HG02610 (cell line): Measurements from ENCODE around the gene CDC42.
"Not testable (repeated sequence)": the region's sequence is repeated elsewhere in the genome, so short reads cannot be mapped to it uniquely, and the experiment has no call there.

Source experiments
- ATAC-seq: cut with Tn5 transposase; IDR thresholded peaks from one replicate; pipeline ENCODE4 v1.9.1; 2021; ENCODE audit warnings: mild to moderate bottlenecking, moderate library complexity; ENCODE audit not compliant: unreplicated experiment

Gene CDC42

DNA sequence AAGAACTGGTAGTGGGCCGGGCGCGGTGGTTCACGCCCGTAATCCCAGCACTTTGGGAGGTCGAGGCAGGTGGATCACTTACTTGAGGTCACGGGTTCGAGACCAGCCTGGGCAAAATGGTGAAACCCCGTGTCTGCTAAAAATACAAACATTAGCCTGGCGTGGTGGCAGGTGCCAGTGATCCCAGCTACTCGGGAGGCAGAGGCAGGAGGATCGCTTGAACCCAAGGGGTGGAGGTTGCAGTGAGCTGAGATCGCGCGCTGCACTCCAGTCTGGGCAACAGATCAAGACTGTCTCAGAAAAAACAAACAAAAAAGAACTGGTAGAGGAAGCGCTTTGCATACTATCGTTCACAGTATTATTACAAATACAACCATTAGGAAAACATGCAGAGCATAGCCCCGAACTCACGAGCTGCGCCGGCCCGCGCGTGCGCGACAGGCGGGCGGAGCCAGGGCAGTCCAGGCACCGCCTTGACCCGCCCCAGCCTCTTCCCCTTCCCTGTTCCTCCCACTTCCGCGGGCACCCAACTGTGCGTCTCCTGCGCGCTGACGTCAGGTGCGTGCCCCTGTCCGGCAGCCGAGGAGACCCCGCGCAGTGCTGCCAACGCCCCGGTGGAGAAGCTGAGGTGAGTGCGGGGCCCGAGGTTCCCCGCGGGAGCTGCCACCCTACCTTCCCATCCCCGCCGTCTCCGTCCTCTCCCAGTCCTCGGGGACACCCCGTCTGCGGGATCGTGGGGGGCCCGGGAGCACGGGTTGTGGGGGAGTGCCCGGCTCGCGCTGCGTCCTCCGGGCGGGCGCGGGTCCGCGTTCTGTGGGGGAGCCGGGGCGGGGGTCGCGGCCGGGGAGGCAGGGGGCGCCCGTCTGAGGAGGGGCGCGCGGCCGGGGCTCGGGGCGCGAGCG is at the start of gene CDC42:
CDC42 (plus strand) TSS at position 595 of the 902 bp plus-strand sequence. CDS start 25,770 bp downstream, outside the sequence.
- ATAC-seq, result peak; percentile 80

DNA sequence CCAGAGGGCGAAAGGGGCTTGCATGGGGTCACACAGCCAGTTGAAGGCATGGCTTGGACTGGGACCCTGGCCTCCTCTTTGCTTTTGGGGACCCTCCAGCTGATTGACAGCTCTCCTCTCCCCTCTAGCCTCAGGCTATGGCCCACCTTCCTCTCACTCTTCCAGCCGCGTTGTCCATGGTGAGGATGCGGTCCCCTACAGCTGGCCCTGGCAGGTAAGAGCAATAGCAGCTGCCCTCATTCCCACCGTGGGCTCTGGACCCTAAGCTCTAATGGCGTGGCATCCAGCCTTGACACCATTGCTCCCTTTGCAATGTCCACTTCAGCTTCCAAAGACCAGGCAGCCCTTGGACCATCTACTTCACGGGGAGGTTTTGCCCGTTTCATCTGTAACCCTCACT is 49.6 kb upstream of the CDC42 start:
- not testable (repeated sequence) for ATAC-seq

DNA sequence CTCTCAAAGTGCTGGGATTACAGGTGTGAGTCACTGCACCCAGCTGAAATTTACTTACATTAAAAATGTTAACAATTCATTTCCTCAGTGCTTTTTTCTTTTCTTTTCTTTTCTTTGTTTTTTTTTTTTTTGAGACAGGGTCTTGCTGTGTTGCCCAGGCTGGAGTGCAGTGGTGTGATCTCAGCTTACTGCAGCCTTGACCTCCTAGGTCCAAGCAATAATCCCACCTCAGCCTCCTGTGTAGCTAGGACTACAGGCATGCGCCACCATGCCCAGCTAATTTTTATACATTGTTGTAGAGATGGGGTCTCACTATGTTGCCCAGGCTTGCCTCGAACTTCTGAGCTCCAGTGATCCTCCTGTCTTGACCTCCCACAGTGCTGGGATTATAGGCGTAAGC is 48.5 kb upstream of the CDC42 start:
- ATAC-seq, result not testable (repeated sequence)

DNA sequence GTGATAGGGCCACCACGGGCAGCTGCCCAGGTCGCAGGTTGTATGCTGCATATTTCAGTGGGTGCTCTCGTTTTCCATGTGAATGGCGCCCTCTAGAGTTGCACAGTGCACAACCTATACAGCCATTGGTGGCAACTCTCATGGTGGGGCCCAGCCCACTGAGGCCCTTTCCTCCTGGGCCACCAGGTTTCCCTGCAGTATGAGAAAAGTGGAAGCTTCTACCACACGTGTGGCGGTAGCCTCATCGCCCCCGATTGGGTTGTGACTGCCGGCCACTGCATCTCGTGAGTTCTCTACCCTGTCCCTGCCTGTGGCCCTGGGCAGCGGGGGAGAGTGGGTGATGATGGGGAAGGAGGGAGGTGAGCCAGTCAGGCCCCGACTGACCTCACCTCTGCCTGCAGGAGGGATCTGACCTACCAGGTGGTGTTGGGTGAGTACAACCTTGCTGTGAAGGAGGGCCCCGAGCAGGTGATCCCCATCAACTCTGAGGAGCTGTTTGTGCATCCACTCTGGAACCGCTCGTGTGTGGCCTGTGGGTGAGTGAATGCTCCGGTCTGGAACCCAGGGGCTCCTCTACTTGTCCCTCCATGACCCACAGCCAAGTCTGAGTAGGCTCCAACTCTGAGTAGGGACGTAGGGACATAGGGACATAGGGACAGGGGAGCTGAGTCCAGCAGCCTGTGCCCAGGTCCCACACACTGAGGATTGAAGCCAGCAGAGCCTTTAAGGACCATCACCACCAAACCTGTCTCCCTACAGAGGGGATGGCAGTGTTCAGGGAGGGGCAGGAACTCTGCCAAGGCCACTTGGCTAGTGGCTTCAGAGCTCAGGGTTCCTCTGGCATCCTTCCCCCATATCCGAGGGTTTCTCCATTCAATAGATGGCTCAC is 47.0 kb upstream of the CDC42 start:
- ATAC-seq, result not testable (repeated sequence)

DNA sequence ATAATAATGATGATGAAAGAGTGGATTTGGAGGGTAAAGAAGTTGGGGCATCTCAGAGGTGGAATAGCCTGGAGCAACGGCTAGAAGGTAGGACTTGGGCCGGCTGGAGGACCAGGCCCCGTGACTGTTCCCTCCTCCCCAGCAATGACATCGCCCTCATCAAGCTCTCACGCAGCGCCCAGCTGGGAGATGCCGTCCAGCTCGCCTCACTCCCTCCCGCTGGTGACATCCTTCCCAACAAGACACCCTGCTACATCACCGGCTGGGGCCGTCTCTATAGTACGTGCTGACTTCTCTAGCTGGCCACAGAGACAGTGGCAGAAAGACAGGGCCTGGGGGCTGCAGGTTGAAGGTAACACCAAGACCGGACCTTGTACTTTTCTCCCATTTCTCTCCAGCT is 45.8 kb upstream of the CDC42 start:
- ATAC-seq, result not testable (repeated sequence)

DNA sequence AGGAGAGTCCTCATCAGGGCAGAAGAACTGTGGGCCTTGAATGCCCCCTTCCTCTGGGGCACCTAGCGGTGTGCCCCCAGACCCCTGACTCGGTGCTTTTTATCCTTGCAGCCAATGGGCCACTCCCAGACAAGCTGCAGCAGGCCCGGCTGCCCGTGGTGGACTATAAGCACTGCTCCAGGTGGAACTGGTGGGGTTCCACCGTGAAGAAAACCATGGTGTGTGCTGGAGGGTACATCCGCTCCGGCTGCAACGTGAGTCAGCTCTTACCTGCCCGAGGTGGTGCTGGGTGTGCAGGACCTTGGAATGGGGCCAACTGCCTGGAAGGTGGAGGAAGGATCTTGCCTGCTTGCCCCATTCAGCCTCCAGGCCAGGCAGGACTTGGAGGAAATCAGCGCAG is 45.2 kb upstream of the CDC42 start:
- not testable (repeated sequence) for ATAC-seq

DNA sequence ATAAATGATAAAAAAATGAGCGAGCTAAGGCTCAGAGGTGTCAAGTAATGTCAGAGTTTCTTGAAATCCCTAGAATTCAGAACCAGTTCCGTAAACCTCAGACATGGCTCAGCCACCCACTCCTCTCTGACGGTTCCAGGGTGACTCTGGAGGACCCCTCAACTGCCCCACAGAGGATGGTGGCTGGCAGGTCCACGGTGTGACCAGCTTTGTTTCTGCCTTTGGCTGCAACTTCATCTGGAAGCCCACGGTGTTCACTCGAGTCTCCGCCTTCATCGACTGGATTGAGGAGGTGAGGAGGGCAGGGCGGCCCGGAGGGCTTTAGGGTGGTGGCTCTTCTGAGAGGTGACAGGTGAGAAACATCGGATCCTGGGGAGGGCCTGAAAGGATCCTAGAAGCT is 42.9 kb upstream of the CDC42 start:
- ATAC-seq, result not testable (repeated sequence)

DNA sequence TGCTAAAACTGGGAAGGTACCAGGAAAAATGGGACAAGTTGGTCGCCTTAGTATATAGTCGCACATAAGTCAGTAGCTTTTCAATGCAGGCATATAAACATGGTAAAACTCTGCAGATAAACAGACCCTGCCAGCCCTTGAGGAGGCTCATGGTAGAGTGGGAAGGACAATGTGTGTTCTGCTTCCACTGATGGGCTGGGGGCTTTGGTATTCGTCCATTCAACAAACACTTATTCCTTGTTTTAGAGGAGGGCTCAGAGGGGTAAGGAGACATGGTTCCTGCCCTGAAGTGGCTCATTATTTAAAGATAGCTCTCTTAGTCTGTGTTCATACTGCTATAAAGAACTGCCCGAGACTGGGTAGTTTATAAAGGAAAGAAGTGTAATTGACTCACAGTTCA is 39.8 kb upstream of the CDC42 start:
- not testable (repeated sequence) for ATAC-seq

DNA sequence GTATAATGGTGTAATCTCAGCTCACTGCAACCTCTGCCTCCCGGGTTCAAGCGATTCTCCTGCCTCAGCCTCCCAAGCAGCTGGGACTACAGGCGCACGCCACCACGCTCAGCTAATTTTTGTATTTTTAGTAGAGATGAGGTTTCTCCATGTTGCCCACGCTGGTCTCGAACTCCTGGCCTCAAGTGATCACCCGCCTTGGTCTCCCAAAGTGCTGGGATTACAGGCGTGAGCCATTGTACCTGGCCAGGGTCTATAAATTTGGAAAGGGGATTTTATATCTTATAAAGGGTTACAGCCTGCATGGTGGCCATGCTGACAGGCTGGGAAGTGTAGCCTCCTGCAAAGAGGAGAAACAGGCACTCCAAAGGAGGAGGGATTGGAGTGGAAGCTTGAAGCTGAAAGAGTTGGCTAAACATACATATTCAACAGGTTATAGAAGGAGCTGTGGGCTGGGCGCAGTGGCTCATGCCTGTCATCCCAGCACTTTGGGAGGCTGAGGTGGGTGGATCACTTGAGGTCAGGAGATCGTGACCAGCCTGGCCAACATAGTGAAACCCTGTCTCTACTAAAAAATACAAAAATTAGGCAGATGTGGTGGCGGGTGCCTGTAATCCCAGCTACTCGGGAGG is 37.8 kb upstream of the CDC42 start:
- ATAC-seq, result not testable (repeated sequence)

DNA sequence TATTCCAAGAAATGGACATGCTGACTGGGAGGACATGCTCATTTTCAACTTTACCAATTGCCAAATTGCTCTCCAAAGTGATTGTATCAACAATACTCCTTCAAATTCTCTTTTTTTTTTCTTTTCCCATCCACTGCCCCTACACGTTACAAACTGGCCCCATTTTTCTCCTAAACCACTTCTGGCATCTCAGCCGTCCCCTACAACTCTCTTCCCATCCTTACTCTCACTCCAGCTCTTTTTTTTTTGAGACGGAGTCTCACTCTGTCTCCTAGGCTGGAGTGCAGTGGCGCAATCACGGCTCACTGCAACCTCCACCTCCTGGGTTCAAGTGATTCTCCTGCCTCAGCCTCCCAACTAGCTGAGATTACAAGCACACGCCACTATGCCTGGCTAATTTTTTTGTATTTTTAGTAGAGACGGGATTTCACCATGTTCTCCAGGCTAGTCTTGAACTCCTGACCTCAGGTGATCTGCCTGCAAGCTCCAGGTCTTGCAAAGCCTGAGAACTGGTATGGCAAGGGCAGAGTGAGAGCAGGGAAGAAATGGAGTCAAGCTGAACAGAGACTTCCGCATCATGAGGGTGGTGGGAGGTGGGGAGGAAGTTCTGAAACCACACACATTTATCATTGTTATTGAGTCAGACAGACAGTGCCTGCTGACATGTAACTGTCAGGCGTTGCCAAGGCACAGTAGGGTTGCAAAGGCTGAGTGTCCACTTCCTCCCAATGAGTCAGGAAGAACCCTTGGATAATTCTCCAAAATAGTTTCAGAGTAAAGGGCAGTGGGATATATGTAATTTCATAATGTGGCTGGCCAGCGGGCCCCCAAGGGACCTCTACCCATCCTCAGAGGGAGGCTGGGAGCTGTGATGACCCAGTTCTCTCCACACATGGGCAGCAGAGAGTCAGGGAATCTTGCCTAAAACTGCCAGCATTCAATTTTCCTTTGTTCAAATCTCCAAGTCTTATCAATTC is 33.6 kb upstream of the CDC42 start:
- no peak for ATAC-seq

DNA sequence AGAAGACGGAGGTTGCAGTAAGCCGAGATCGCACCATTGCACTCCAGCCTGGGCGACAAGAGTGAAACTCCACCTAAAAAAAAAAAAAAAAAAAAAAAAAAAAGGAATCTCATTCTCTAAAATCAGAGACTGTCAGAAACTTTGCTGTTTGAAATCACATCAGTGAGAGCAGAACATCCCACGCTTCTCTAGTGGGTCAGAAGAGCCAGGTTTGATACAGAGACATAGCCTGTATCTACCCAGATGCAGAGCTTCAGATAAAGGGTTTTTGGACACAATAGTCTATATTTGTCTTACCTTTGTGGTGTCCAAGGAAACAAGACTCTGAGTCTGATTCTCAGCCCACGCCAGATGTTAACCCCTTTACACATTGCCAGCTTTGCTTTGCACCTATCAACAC is 31.4 kb upstream of the CDC42 start:
- no peak for ATAC-seq

DNA sequence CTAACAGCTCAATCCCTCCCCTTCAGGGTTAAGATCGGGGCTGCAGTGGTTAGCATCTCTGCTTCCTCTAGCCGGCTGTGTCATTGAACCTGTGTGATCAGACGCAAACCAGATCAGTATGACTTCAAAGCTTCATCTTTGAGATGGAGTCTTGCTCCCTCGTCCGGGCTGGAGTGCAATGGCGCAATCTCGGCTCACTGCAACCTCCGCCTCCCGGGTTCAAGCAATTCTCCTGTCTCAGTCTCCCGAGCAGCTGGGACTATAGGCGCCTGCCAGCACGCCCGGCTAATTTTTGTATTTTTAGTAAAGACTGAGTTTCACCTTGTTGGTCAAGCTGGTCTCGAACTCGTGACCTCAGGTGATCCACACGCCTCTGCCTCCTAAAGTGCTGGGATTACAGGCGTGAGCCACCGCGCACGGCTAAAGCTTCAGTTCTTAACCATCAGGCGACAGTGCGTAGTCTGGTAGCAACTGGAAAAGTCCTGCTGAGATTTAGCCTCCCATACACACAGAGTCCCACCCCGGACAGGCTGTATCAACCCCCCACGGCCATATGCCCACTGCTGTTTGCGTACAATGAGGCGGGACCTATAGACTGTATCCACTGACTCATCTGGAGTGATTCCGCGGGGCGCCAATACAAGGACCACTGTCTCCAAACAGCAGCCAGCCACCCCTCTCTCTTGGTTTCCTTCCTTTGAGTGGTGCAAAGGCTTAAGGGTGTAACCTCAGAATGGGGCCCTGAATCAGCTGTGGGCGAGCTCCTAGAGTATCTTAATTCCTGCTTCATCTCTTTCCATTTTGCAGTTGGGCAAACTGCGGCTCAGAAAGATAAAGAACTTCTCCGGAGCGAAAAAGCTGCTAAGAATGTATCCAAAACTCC is 27.8 kb upstream of the CDC42 start:
- peak; percentile 26 for ATAC-seq

DNA sequence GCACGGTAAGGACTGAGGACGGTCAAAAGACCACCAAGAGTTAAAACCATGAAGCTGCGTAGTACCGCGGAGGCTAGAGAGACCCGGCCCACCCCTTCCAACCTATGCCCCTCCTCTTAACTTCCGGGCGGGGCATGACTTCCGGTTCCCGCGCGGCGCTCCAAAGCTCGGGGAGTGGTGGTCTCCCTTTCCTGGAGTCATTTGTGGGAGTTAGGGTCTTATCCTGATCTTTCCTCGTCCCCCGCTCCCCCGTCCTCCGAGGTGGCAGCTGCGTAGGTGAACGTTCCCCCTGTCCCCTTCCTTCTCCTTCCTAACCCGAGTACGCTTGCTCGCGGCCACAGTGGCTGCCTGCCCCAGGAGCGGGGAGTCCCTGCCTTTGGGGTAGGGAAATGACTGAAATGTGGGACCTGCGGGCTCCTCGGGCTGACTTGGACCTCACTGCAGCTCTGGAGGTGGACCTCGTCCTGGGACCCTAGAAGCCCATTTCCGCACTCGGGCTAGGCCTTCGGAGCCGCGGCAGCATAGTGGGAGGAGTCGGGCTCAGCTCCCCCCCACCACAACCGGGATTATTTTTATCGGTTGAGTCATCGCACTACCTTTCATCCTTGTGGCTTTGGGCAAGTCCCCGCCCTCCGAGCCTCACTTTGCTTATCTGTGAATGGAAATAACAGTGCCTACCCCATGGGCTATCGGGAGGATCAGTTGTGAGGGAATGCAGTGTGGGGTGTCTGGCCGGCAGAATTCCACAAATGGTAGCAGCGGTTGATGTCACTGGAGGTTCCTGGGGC is 26.9 kb upstream of the CDC42 start:
- ATAC-seq, result peak; percentile 69

DNA sequence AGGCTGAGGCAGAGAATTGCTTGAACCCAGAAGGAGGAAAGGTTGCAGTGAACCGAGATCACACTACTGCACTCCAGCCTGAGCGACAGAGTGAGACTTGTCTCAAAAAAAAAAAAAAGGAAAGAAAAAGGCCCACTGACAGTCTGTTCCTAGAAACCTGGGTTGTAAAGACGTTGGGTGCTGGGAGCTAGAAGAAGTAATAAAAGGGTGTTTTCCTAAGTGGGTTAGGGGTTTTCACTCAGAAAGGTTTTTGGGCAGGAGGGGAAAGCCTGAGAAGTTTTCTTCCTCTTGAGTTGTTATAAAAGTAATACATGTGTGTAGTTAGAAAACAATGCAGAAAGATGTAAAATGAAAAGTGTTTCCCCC is 25.6 kb upstream of the CDC42 start:
- ATAC-seq, result no peak

DNA sequence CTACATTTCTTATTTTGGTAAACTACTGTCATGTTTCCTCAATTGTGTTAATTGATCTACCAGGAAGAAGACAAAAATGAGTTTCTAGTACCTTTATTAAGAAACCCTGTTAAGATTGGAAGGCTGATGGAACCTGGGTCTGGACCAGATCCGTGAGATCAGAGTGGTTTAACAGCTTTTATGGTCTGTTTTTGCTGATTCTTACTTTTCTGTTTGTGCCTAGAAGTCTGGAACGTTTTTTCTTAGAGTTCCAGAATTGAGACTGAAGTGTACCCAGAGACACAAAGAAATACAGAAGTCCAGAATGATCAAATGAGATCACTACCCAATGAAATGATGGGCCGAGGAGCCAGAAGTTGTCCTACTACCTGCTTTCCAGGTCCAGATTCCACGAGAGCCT is 22.5 kb upstream of the CDC42 start:
- ATAC-seq, result no peak

DNA sequence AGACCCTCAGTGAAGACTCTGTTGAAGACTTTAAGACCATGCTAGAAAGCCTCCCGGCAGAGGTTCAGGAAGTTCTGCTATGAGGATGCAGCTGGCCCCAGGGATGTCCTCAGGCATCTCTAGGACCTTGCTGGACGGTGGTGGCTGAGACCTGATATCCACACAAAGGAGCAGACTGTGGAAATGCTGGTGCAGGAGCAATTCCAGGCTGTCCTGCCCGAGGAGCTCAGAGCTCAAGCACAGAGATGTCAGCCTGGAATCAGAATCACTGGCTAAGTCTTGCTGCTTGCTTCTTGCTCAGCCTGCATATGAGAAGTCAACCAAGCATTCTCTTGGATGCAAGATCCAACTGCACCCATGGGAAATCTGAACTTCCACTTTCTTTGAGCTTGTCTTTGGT is 22.0 kb upstream of the CDC42 start:
- ATAC-seq, result no peak

DNA sequence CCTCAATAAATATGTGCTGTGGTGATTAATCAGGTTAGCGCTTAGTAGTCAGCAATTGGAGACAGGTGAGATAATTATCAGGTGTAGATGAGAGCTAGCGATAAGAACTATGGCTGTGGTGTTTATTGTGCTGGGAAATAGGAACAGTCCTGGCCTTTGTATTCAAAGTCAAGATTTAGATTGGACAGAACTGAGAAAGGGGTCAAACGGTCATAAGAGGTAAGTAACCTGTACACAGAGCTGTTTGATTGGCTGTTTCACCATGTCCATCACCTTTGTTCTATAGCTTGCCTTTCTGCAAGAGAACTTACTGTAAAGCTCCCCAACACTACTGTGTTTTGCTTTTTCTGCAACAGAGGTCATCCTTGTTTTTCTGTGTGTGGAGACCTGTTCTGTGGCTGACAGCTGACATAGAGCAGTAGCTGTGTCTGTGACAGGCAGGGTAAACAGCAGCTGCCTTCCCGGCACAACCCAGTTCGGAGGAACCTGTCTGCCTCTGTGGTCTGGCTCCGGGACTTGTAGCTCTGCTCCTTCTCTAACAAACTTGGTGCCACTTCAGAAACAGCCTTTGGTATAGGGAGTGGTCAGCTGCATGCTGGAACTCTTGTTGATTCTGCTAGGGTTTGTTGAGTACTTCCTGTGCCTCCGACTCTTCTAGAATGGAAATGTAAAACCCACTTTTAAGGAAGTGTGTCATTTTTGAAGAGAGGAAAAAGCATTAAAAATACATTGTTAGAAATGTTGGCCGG is 21.1 kb upstream of the CDC42 start:
- no peak for ATAC-seq

DNA sequence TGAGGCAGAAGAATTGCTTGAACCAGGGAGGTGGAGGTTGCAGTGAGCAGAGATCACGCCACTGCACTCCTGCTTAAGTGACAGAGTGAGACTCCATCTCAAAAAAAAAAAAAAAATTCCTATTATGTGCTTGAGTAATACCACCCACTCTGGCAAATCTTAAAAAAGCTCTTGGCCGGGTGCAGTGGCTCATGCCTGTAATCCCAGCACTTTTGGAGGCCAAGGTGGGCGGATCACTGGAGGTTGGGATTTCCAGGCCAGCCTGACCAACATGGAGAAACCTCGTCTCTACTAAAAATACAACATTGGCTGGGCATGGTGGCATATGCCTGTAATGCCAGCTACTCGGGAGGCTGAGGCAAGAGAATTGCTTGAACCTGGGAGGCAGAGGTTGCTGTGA is 17.7 kb upstream of the CDC42 start:
- not testable (repeated sequence) for ATAC-seq
